Testis (tissue), 2 donors: ENCODE data around the gene SUPT3H.

Experiments
- CTCF ChIP-seq, 3 experiments: fragments of 450-650 bp in 2 of 3; fragments of 200-600 bp in 1 of 3; sonication (generic) in 1 of 3; IDR thresholded peaks; one replicate each; pipeline ENCODE4 v1.5.1; 2016 to 2019; ENCODE audit warnings: antibody characterized with exemption in 3 of 3, mild to moderate bottlenecking in 2 of 3, moderate library complexity in 1 of 3
- POLR2A ChIP-seq: fragments of 450-650 bp; IDR thresholded peaks from one replicate; pipeline ENCODE4 v1.6.1; 2017; ENCODE audit warnings: antibody characterized with exemption, mild to moderate bottlenecking, moderate library complexity

GRCh38 chr6:44824567-44824966 is 553.2 kb downstream of the SUPT3H start:
- TF ChIP-seq CTCF (IDR thresholded peaks at IDR 0.05), result no peak
- TF ChIP-seq POLR2A, result no peak
